ENCODE measurements around the gene PRRC2B. TPM values are rescaled to one million over a fixed set of nuclear protein-coding genes. Genes with fewer than 3 reads are reported as not detected.

PRRC2B gene
- total and polyA plus RNA-seq, 2 experiments from 2014 or later = 45.0 to 193 TPM

GRCh38 chr9:131529597-131530545 lies 136.0 kb downstream of the PRRC2B start:
- Histone ChIP-seq H3K27ac (ENCODE audit: low read depth) (no peak overlapping the region), H3F3A (replicated peaks; ENCODE audit: low read depth) (0 out of 2 replicates have a peak, but pooled peaks cover 2% of the 10 kb centered on the region), H3K9me2 (ENCODE audit: insufficient read depth) (no peaks in the 10 kb centered on the region), H3K79me2 (replicated peaks; ENCODE audit: insufficient read depth) (peaks cover 6% of the 10 kb centered on the region; the same call in 1 of the 2 replicates), H2AFZ (peak overlapping the region; percentile 81; the same call in 1 of the 2 replicates), H4K20me1 (replicated peaks; ENCODE audit: insufficient read depth) (no peaks in the 10 kb centered on the region; the same call in 1 of the 2 replicates), H3K27me3 (ENCODE audit: insufficient read depth) (no peaks in the 10 kb centered on the region), H3K4me2 (peak overlapping the region; percentile 91), H3K4me1 (ENCODE audit: insufficient read depth) (0 out of 2 replicates have a peak, but pooled peaks cover 4% of the 10 kb centered on the region), H3K36me3 (ENCODE audit: insufficient read depth) (peaks cover 10% of the 10 kb centered on the region; the same call in 1 of the 2 replicates), H3K4me3 (peak overlapping the region; percentile 87)
- H3K4me3 Mint-ChIP-seq = peak overlapping the region; percentile 89
- no peaks in the 10 kb centered on the region; the same call in 2 of the 3 replicates for H3K9me3 Mint-ChIP-seq
- peaks cover 51% of the 10 kb centered on the region for H3K36me3 Mint-ChIP-seq (ENCODE audit: low read depth)
- DNase-seq (ENCODE audit: low spot score) (no peak), ATAC-seq (no peak)
- peaks cover 4% of the 10 kb centered on the region for H3K27me3 Mint-ChIP-seq (ENCODE audit: insufficient read depth, low read depth, poor library complexity)
- H3K27ac Mint-ChIP-seq = no peak overlapping the region
- no peak for TF ChIP-seq EZH2 (IDR thresholded peaks at IDR 0.05; ENCODE audit: low read depth, unreplicated experiment)
- TF ChIP-seq, protein P1, sequence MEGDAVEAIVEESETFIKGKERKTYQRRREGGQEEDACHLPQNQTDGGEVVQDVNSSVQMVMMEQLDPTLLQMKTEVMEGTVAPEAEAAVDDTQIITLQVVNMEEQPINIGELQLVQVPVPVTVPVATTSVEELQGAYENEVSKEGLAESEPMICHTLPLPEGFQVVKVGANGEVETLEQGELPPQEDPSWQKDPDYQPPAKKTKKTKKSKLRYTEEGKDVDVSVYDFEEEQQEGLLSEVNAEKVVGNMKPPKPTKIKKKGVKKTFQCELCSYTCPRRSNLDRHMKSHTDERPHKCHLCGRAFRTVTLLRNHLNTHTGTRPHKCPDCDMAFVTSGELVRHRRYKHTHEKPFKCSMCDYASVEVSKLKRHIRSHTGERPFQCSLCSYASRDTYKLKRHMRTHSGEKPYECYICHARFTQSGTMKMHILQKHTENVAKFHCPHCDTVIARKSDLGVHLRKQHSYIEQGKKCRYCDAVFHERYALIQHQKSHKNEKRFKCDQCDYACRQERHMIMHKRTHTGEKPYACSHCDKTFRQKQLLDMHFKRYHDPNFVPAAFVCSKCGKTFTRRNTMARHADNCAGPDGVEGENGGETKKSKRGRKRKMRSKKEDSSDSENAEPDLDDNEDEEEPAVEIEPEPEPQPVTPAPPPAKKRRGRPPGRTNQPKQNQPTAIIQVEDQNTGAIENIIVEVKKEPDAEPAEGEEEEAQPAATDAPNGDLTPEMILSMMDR (conservative IDR thresholded peaks at IDR 0.05; ENCODE audit: low read depth in 2 of 2) = peak in 1 of 2 experiments; percentile 30; a peak in 1 of 4 replicates
- H3K4me1 Mint-ChIP-seq = peaks cover 6% of the 10 kb centered on the region; the same call in 2 of the 3 replicates

GRCh38 chr9:131530546-131530919 lies 136.6 kb downstream of the PRRC2B start:
- ATAC-seq (peak; percentile 21), DNase-seq (ENCODE audit: low spot score) (peak; percentile 52)
- peaks cover 4% of the 10 kb centered on the region for H3K27me3 Mint-ChIP-seq (ENCODE audit: insufficient read depth, low read depth, poor library complexity)
- Histone ChIP-seq H4K20me1 (replicated peaks; ENCODE audit: insufficient read depth) (no peaks in the 10 kb centered on the region; the same call in 1 of the 2 replicates), H2AFZ (peak overlapping the region; percentile 81), H3K4me2 (peak overlapping the region; percentile 91), H3K36me3 (ENCODE audit: insufficient read depth) (peaks cover 10% of the 10 kb centered on the region; the same call in 1 of the 2 replicates), H3K4me3 (peak overlapping the region; percentile 87), H3F3A (replicated peaks; ENCODE audit: low read depth) (0 out of 2 replicates have a peak, but pooled peaks cover 2% of the 10 kb centered on the region), H3K4me1 (ENCODE audit: insufficient read depth) (0 out of 2 replicates have a peak, but pooled peaks cover 4% of the 10 kb centered on the region), H3K79me2 (replicated peaks; ENCODE audit: insufficient read depth) (peaks cover 6% of the 10 kb centered on the region; the same call in 1 of the 2 replicates), H3K27me3 (ENCODE audit: insufficient read depth) (no peaks in the 10 kb centered on the region), H3K9me2 (ENCODE audit: insufficient read depth) (no peaks in the 10 kb centered on the region), H3K27ac (ENCODE audit: low read depth) (no peak overlapping the region)
- TF ChIP-seq ZNF114 (CRISPR knock-in tag; IDR thresholded peaks at IDR 0.05) (no peak), STAT1 (IDR thresholded peaks at IDR 0.05; ENCODE audit: unreplicated experiment) (no peak), ETS1 (IDR thresholded peaks at IDR 0.05) (no peak), POLR2AphosphoS5 (IDR thresholded peaks at IDR 0.05; ENCODE audit: low read depth) (no peak), EZH2phosphoT487 (IDR thresholded peaks at IDR 0.05; ENCODE audit: unreplicated experiment) (no peak)
- TF ChIP-seq, protein P2, sequence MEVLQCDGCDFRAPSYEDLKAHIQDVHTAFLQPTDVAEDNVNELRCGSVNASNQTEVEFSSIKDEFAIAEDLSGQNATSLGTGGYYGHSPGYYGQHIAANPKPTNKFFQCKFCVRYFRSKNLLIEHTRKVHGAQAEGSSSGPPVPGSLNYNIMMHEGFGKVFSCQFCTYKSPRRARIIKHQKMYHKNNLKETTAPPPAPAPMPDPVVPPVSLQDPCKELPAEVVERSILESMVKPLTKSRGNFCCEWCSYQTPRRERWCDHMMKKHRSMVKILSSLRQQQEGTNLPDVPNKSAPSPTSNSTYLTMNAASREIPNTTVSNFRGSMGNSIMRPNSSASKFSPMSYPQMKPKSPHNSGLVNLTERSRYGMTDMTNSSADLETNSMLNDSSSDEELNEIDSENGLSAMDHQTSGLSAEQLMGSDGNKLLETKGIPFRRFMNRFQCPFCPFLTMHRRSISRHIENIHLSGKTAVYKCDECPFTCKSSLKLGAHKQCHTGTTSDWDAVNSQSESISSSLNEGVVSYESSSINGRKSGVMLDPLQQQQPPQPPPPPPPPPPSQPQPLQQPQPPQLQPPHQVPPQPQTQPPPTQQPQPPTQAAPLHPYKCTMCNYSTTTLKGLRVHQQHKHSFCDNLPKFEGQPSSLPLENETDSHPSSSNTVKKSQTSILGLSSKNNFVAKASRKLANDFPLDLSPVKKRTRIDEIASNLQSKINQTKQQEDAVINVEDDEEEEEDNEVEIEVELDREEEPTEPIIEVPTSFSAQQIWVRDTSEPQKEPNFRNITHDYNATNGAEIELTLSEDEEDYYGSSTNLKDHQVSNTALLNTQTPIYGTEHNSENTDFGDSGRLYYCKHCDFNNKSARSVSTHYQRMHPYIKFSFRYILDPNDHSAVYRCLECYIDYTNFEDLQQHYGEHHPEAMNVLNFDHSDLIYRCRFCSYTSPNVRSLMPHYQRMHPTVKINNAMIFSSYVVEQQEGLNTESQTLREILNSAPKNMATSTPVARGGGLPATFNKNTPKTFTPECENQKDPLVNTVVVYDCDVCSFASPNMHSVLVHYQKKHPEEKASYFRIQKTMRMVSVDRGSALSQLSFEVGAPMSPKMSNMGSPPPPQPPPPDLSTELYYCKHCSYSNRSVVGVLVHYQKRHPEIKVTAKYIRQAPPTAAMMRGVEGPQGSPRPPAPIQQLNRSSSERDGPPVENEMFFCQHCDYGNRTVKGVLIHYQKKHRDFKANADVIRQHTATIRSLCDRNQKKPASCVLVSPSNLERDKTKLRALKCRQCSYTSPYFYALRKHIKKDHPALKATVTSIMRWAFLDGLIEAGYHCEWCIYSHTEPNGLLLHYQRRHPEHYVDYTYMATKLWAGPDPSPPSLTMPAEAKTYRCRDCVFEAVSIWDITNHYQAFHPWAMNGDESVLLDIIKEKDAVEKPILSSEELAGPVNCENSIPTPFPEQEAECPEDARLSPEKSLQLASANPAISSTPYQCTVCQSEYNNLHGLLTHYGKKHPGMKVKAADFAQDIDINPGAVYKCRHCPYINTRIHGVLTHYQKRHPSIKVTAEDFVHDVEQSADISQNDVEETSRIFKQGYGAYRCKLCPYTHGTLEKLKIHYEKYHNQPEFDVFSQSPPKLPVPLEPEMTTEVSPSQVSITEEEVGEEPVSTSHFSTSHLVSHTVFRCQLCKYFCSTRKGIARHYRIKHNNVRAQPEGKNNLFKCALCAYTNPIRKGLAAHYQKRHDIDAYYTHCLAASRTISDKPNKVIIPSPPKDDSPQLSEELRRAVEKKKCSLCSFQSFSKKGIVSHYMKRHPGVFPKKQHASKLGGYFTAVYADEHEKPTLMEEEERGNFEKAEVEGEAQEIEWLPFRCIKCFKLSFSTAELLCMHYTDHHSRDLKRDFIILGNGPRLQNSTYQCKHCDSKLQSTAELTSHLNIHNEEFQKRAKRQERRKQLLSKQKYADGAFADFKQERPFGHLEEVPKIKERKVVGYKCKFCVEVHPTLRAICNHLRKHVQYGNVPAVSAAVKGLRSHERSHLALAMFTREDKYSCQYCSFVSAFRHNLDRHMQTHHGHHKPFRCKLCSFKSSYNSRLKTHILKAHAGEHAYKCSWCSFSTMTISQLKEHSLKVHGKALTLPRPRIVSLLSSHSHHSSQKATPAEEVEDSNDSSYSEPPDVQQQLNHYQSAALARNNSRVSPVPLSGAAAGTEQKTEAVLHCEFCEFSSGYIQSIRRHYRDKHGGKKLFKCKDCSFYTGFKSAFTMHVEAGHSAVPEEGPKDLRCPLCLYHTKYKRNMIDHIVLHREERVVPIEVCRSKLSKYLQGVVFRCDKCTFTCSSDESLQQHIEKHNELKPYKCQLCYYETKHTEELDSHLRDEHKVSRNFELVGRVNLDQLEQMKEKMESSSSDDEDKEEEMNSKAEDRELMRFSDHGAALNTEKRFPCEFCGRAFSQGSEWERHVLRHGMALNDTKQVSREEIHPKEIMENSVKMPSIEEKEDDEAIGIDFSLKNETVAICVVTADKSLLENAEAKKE (CRISPR knock-in tag; IDR thresholded peaks at IDR 0.05) = no peak
- H3K9me3 Mint-ChIP-seq = no peaks in the 10 kb centered on the region; the same call in 2 of the 3 replicates
- no peak overlapping the region for H3K27ac Mint-ChIP-seq
- peak overlapping the region; percentile 89 for H3K4me3 Mint-ChIP-seq
- peaks cover 46% of the 10 kb centered on the region for H3K36me3 Mint-ChIP-seq (ENCODE audit: low read depth)
- H3K4me1 Mint-ChIP-seq = peaks cover 6% of the 10 kb centered on the region; the same call in 2 of the 3 replicates
